CD4-positive, alpha-beta T cell (primary cell): ENCODE measurements around the gene FOXO3. TPM values are rescaled to one million over a fixed set of nuclear protein-coding genes. Genes with fewer than 3 reads are reported as not detected.

Experiments
- ATAC-seq: fragments of 200-7000 bp; cut with Tn5 transposase; one replicate; pipeline ENCODE4 v1.10.0; 2022; ENCODE audit warnings: mild to moderate bottlenecking; ENCODE audit not compliant: poor library complexity
- CTCF ChIA-PET: fragments of 350-600 bp; sonication (Branson Sonifier 250); formaldehyde crosslinking; loops from one replicate; lab custom pipeline; 2021; ENCODE audit warnings: antibody characterized with exemption, inconsistent platforms; lab: Charles Lee
- POLR2A ChIA-PET: fragments of 350-600 bp; sonication (Branson Sonifier 250); formaldehyde crosslinking; loops from one replicate; lab custom pipeline; 2021; ENCODE audit warnings: antibody characterized with exemption, inconsistent platforms; lab: Charles Lee
- DNase-seq, 14 experiments: peaks; one replicate each; pipeline ENCODE4 v3.0.0-alpha.2; 2013 to 2020; ENCODE audit warnings: mixed read lengths in 2 of 14
- H3K27ac ChIP-seq, 2 donors: one replicate each; pipeline versions ENCODE4 v1.5.1 to v1.7.0; 2013; ENCODE audit warnings: low read length in 2 of 2, low read depth in 1 of 2, mild to moderate bottlenecking in 1 of 2
- H3K27me3 ChIP-seq, 2 experiments: 1 replicate in 1 of 2; 2 replicates in 1 of 2; pipeline versions ENCODE4 v1.6.1 to v1.7.0; 2013; ENCODE audit warnings: low read length in 2 of 2, control low read depth in 1 of 2, mild to moderate bottlenecking in 1 of 2, moderate library complexity in 1 of 2; ENCODE audit not compliant: insufficient read depth in 2 of 2, control insufficient read depth in 1 of 2
- H3K36me3 ChIP-seq: one replicate; pipeline ENCODE4 v1.6.1; 2013; ENCODE audit warnings: low read length, control low read depth; ENCODE audit not compliant: insufficient read depth
- H3K4me1 ChIP-seq: one replicate; pipeline ENCODE4 v1.6.1; 2013; ENCODE audit warnings: low read length, control low read depth; ENCODE audit not compliant: insufficient read depth
- H3K4me3 ChIP-seq: one replicate; pipeline ENCODE4 v1.5.1; 2013; ENCODE audit warnings: mild to moderate bottlenecking, low read length, moderate library complexity
- H3K9me3 ChIP-seq, 2 experiments: 1 replicate in 1 of 2; 2 replicates in 1 of 2; pipeline versions ENCODE4 v1.6.1 to v1.7.0; 2013; ENCODE audit warnings: low read length in 2 of 2, mild to moderate bottlenecking in 2 of 2, control low read depth in 1 of 2, moderate library complexity in 1 of 2; ENCODE audit not compliant: control insufficient read depth in 1 of 2, insufficient read depth in 1 of 2
- H3K27ac Mint-ChIP-seq: one replicate; pipeline ENCODE4 v1.8.0; 2020; ENCODE audit warnings: mixed read lengths
- H3K27me3 Mint-ChIP-seq: one replicate; pipeline ENCODE4 v1.8.0; 2021; ENCODE audit warnings: mixed read lengths
- H3K36me3 Mint-ChIP-seq: one replicate; pipeline ENCODE4 v1.8.0; 2021; ENCODE audit warnings: low read depth, mixed read lengths
- H3K4me1 Mint-ChIP-seq: one replicate; pipeline ENCODE4 v1.8.0; 2021; ENCODE audit warnings: low read depth, mixed read lengths
- H3K4me3 Mint-ChIP-seq: one replicate; pipeline ENCODE4 v1.8.0; 2020; ENCODE audit warnings: mild to moderate bottlenecking, mixed read lengths
- H3K9me3 Mint-ChIP-seq: one replicate; pipeline ENCODE4 v1.8.0; 2020; ENCODE audit warnings: mixed read lengths
- intact Hi-C, 2 experiments: fragments of 100-400 bp; cut with DNase I in 1 of 2; cut with micrococcal nuclease in 1 of 2; formaldehyde crosslinking; loops; one replicate each; pipeline versions ENCODE4 v1.15.1 to v1.9.0; 2023 to 2025; cut with DNase I, micrococcal nuclease
- total RNA-seq, 174 experiments: library from RNA in 2 of 174; stranded (reverse) in 2 of 174; gene quantifications; one replicate each; pipeline ENCODE4 v1.2.3 and lab custom pipeline; 2021 to 2026
- TF ChIP-seq, protein P1 (sequence below): fragments of 200-600 bp; IDR thresholded peaks from one replicate; pipeline ENCODE4 v1.8.0; 2022; ENCODE audit warnings: antibody characterized with exemption, mild to moderate bottlenecking

The FOXO3 gene
- total RNA-seq, 2 experiments from 2014 or later: 24.3 to 25.3 TPM

DNA sequence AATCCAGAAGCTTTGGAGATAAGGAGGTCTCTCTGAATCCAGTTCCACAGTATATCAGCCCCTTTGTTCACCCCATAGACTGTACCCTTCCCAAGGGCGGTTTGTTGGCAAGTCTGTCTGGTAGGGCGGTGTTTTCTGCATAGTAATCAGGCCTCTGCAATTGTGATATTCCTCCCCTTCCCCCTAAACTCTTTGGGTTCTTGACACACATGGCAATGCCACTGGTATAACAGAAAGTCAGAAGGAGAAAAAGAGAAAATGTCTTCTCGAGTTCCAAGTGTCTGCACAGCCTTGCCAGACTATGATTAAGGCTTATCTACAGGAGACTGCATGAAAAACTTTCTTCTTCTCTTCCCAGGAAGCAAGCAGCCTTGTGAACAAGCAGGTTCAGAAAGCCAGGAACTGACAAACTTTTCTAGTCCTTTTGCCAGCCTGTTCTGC, 45.6 kb downstream of the FOXO3 start:
- H3K4me3 ChIP-seq: no peak overlapping the region
- no peaks in the 10 kb centered on the region for H3K36me3 ChIP-seq
- H3K27me3 ChIP-seq: no peaks in the 10 kb centered on the region
- ChIA-PET POLR2A (no interaction called here), CTCF (no interaction called here)
- DNase-seq (no peak), ATAC-seq (no peak)
- TF ChIP-seq, protein P1, sequence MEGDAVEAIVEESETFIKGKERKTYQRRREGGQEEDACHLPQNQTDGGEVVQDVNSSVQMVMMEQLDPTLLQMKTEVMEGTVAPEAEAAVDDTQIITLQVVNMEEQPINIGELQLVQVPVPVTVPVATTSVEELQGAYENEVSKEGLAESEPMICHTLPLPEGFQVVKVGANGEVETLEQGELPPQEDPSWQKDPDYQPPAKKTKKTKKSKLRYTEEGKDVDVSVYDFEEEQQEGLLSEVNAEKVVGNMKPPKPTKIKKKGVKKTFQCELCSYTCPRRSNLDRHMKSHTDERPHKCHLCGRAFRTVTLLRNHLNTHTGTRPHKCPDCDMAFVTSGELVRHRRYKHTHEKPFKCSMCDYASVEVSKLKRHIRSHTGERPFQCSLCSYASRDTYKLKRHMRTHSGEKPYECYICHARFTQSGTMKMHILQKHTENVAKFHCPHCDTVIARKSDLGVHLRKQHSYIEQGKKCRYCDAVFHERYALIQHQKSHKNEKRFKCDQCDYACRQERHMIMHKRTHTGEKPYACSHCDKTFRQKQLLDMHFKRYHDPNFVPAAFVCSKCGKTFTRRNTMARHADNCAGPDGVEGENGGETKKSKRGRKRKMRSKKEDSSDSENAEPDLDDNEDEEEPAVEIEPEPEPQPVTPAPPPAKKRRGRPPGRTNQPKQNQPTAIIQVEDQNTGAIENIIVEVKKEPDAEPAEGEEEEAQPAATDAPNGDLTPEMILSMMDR: no peak
- peaks cover 89% of the 10 kb centered on the region for H3K4me1 Mint-ChIP-seq
- no peaks in the 10 kb centered on the region for H3K9me3 ChIP-seq
- H3K27ac Mint-ChIP-seq: no peak overlapping the region
- no peak overlapping the region for H3K4me3 Mint-ChIP-seq
- no peaks in the 10 kb centered on the region for H3K36me3 Mint-ChIP-seq
- no peaks in the 10 kb centered on the region for H3K27me3 Mint-ChIP-seq
- H3K27ac ChIP-seq: no peak overlapping the region
- H3K9me3 Mint-ChIP-seq: no peaks in the 10 kb centered on the region
- no peaks in the 10 kb centered on the region for H3K4me1 ChIP-seq
- intact Hi-C loops: no loop called here

DNA sequence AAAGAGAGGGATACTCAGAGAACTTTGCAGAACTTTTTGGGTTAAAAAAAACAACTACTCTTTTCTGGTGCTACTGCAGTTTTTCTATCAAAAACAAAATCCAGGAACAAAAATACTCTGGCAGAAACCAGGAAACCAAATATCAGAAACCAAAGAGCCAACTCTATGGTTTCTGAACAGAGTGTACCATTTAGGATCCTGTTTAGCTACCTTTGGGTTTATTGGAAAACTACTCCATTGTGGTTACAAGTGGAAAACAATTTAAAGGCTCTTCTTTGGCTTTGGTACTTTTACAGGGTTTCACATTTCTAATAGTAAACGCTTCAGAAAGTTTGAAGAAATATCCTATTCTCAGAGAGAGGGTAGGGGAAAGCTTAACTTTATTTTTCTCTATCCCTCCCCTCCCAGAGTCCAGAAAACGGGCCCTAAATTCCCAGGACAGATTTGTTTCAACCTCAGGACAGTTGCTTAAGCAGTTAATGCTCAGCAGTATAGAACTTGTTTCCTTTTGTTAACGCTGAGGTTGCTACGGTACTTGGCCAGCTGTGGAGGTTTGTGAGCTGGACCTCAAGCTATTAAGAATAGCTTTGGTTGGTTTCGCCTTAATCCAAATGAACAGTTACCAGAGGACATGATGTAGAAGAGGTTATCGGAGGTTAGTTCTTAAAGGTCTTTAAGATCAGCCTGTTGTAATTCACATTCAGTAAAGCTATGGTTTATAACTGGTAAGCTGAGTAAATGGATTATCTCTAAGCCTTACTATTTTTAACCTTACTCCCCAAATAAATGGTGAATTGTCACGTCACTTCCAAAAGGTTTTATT, 47.9 kb downstream of the FOXO3 start:
- no peak overlapping the region for H3K4me3 ChIP-seq
- no peaks in the 10 kb centered on the region for H3K27me3 ChIP-seq
- ChIA-PET CTCF (no interaction called here), POLR2A (no interaction called here)
- H3K27ac ChIP-seq: no peak overlapping the region
- no peaks in the 10 kb centered on the region for H3K4me1 ChIP-seq
- no peak overlapping the region for H3K27ac Mint-ChIP-seq
- H3K9me3 ChIP-seq: peaks cover 0 to 5% of the 10 kb centered on the region in 2 experiments
- H3K36me3 Mint-ChIP-seq: peaks cover 17% of the 10 kb centered on the region
- ATAC-seq (no peak), DNase-seq (no peak)
- peaks cover 77% of the 10 kb centered on the region for H3K4me1 Mint-ChIP-seq
- intact Hi-C loops: no loop called here
- no peaks in the 10 kb centered on the region for H3K27me3 Mint-ChIP-seq
- H3K36me3 ChIP-seq: no peaks in the 10 kb centered on the region
- no peak overlapping the region for H3K4me3 Mint-ChIP-seq
- H3K9me3 Mint-ChIP-seq: peaks cover 5% of the 10 kb centered on the region
- TF ChIP-seq, protein P1: no peak

DNA sequence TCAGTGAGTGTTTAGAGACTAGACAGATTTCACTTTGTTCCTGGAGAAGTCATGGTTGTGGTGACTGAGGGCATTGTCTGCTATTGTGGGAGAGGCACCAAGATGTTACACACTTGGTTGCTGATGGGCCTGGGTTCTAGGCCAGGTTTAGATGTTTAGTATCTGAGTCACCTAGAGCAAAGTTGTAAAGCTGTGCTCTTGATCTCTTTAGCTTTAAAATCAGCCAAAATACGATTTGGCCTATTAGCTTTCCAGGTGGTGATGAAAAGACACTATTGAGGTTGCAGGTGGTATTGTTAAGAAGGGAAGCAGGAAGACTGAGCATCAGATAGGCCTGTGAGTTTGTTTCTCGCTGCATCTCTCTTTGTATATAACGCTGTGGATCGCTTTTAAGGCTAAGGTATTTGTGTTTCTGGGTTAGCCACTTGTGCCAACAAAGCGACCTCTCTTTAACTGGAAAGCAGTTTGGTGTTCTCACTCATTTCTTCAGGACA, 48.6 kb downstream of the FOXO3 start:
- H3K27me3 Mint-ChIP-seq: no peaks in the 10 kb centered on the region
- DNase-seq: no peak
- POLR2A ChIA-PET: no interaction called here
- H3K36me3 ChIP-seq: no peaks in the 10 kb centered on the region
- ATAC-seq: no peak
- no peaks in the 10 kb centered on the region for H3K27me3 ChIP-seq
- CTCF ChIA-PET: no interaction called here
- H3K4me1 ChIP-seq: no peaks in the 10 kb centered on the region
- H3K4me3 Mint-ChIP-seq: no peak overlapping the region
- no peak overlapping the region for H3K27ac ChIP-seq
- H3K27ac Mint-ChIP-seq: no peak overlapping the region
- peaks cover 0 to 5% of the 10 kb centered on the region in 2 experiments for H3K9me3 ChIP-seq
- peaks cover 78% of the 10 kb centered on the region for H3K4me1 Mint-ChIP-seq
- intact Hi-C loops: no loop called here
- TF ChIP-seq, protein P1: no peak
- no peak overlapping the region for H3K4me3 ChIP-seq
- H3K9me3 Mint-ChIP-seq: peaks cover 5% of the 10 kb centered on the region
- H3K36me3 Mint-ChIP-seq: peaks cover 17% of the 10 kb centered on the region
